Panc1 (cell line): Measurements from ENCODE around the gene WWOX. TPM values are rescaled to one million over a fixed set of nuclear protein-coding genes. Genes with fewer than 3 reads are reported as not detected.

Experiments
- ATAC-seq: fragments of 200-7000 bp; cut with Tn5 transposase; 2 replicates; pipeline ENCODE4 v1.9.1; 2020; ENCODE audit warnings: mild to moderate bottlenecking, moderate library complexity
- BruUV-seq: library from RNA; stranded (reverse); fragments of 400-500 nt; replicated peaks from 2 replicates; lab custom pipeline; 2021; lab: Mats Ljungman, UMichigan
- CTCF ChIA-PET: fragments of 300-600 bp; sonication (Branson Sonifier 250); formaldehyde crosslinking; loops from one replicate; lab custom pipeline; 2022; ENCODE audit warnings: antibody characterized with exemption; lab: Charles Lee
- POLR2A ChIA-PET: fragments of 300-600 bp; sonication (Branson Sonifier 250); formaldehyde crosslinking; loops from one replicate; lab custom pipeline; 2022; ENCODE audit warnings: antibody characterized with exemption; lab: Charles Lee
- DNase-seq: peaks from one replicate; pipeline ENCODE4 v3.0.0-alpha.2; 2010; ENCODE audit warnings: low read depth, low spot score
- H3K27ac ChIP-seq: 2 replicates; pipeline ENCODE4 v1.5.1; 2011; ENCODE audit warnings: mild to moderate bottlenecking, low read length, inconsistent platforms
- H3K27me3 ChIP-seq: fragments of 200-500 bp; sonication (Bioruptor generic); 2 replicates; pipeline ENCODE4 v1.6.0; 2014; ENCODE audit warnings: low read length, inconsistent platforms; ENCODE audit not compliant: control insufficient read depth, insufficient read depth
- H3K36me3 ChIP-seq: fragments of 200-500 bp; sonication (Bioruptor generic); 2 replicates; pipeline ENCODE4 v1.5.1; 2014; ENCODE audit warnings: inconsistent platforms, mild to moderate bottlenecking, low read length, moderate library complexity; ENCODE audit not compliant: control insufficient read depth, insufficient read depth
- H3K4me1 ChIP-seq: 2 replicates; pipeline ENCODE4 v1.5.1; 2011; ENCODE audit warnings: inconsistent platforms, mild to moderate bottlenecking, low read length, moderate library complexity; ENCODE audit not compliant: control insufficient read depth, insufficient read depth
- H3K4me3 ChIP-seq, 2 experiments: 2 replicates each; pipeline ENCODE4 v1.5.1; 2011 to 2012; ENCODE audit warnings: low read depth in 2 of 2, low read length in 2 of 2, mild to moderate bottlenecking in 2 of 2, inconsistent platforms in 1 of 2, moderate library complexity in 1 of 2
- H3K9me3 ChIP-seq: fragments of 200-500 bp; sonication (Bioruptor generic); 2 replicates; pipeline ENCODE4 v1.5.1; 2014; ENCODE audit warnings: low read depth, mild to moderate bottlenecking, inconsistent platforms, low read length, moderate library complexity; ENCODE audit not compliant: control insufficient read depth, insufficient read depth
- POLR2AphosphoS5 ChIP-seq: IDR thresholded peaks from 2 replicates; pipeline ENCODE4 v1.6.1; 2012; ENCODE audit warnings: mild to moderate bottlenecking, low read depth, low read length, moderate library complexity
- SIN3A ChIP-seq: IDR thresholded peaks from 2 replicates; pipeline ENCODE4 v1.6.1; 2012; ENCODE audit warnings: low read depth, mild to moderate bottlenecking, low read length, moderate library complexity, borderline replicate concordance; ENCODE audit not compliant: insufficient read depth
- TCF7L2 ChIP-seq: IDR thresholded peaks from 2 replicates; pipeline ENCODE4 v1.6.1; 2011; ENCODE audit warnings: mild to moderate bottlenecking, low read depth, low read length, inconsistent platforms
- in situ Hi-C: cut with HindIII; loops from 2 replicates; pipeline ENCODE4 v1.10.0; 2016; ENCODE audit warnings: low sequenced_read_pairs, low pct_unique_long_range_greater_than_20kb
- intact Hi-C: fragments of 100-400 bp; cut with micrococcal nuclease; formaldehyde crosslinking; loops from one replicate; pipeline ENCODE4 v1.10.0; 2022; ENCODE audit not compliant: unreplicated experiment
- total RNA-seq: library from RNA; stranded (reverse); gene quantifications from one replicate; pipeline ENCODE4 v1.2.1, GENCODE V29; 2021; ENCODE audit not compliant: unreplicated experiment
- TF ChIP-seq, protein P1 (sequence below): fragments of 450-650 bp; IDR thresholded peaks from 2 replicates; pipeline ENCODE4 v1.5.1; 2017; ENCODE audit warnings: mild to moderate bottlenecking
- TF ChIP-seq, protein P2 (sequence below), 2 experiments: IDR thresholded peaks; 2 replicates each; pipeline ENCODE4 v1.6.1; 2011 to 2012; ENCODE audit warnings: low read depth in 2 of 2, control low read depth in 1 of 2, low read length in 1 of 2, mild to moderate bottlenecking in 1 of 2, moderate library complexity in 1 of 2; ENCODE audit not compliant: insufficient read depth in 1 of 2

WWOX gene
- total RNA-seq, 1 experiment from 2014 or later = 12.5 TPM

DNA sequence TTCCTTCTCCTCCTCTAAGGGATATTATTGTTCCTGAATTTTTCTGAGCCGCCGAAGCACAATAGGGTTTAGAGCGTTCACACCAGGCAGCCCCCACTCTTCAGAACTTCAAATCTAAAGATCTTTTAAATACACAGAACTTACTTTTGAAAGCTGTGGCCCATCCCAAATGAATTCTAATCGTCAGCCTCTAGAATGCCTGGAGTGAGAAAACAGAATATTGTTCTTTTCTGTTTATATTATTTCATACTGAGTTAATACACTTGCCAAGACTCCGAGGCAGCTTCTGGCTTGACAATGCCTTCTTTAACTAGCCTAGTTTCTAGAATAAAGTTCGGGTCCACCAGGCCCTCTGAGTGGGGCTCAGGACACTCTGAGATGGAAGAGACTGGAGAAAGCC is 405.6 kb downstream of the WWOX start:
- CTCF ChIA-PET = no interaction called here
- BruUV-seq = no TSS peak

DNA sequence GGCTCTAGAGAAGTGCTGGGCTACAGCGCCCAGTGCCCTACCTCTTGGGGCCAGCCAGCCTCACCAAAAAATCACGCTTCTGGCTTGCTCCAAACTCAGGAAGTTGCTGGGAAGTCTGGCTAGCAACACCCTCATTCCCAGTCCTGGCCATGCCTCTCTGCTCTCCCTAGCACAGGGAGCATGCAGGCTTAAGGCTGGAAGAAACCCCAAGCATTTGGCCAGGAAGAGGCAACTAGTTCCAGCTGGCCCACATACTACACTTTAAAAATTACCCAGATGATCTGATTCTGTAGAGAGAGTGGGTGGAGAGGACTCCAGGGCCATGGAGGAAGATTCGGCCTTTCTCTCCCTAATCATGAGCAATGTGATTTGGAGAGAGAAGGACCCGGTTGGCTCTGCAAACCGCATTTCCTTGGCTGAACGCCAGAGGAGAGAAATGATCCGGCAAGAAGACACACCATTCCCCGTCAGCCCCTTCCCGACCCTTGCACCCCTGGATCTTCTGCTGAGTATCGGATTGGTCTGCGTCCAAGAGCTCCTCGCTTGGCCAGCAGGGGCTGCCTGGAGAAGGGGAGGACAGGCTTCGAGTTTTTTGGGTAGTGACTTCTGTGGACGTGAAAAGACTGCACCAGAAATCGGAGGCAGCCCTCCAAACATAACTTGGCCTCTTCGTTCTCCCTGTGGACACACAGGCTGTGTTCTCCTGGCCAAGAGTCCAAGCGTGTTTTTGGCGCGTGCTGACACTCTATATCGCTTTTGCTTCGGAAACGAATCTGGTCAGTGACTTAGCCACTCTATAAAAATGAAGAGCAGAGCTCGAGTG is 406.3 kb downstream of the WWOX start:
- POLR2A ChIA-PET = no interaction called here
- BruUV-seq = no TSS peak
- no peak overlapping the region for H3K27ac ChIP-seq
- TF ChIP-seq, protein P1, sequence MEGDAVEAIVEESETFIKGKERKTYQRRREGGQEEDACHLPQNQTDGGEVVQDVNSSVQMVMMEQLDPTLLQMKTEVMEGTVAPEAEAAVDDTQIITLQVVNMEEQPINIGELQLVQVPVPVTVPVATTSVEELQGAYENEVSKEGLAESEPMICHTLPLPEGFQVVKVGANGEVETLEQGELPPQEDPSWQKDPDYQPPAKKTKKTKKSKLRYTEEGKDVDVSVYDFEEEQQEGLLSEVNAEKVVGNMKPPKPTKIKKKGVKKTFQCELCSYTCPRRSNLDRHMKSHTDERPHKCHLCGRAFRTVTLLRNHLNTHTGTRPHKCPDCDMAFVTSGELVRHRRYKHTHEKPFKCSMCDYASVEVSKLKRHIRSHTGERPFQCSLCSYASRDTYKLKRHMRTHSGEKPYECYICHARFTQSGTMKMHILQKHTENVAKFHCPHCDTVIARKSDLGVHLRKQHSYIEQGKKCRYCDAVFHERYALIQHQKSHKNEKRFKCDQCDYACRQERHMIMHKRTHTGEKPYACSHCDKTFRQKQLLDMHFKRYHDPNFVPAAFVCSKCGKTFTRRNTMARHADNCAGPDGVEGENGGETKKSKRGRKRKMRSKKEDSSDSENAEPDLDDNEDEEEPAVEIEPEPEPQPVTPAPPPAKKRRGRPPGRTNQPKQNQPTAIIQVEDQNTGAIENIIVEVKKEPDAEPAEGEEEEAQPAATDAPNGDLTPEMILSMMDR = no peak
- TF ChIP-seq, protein P2, sequence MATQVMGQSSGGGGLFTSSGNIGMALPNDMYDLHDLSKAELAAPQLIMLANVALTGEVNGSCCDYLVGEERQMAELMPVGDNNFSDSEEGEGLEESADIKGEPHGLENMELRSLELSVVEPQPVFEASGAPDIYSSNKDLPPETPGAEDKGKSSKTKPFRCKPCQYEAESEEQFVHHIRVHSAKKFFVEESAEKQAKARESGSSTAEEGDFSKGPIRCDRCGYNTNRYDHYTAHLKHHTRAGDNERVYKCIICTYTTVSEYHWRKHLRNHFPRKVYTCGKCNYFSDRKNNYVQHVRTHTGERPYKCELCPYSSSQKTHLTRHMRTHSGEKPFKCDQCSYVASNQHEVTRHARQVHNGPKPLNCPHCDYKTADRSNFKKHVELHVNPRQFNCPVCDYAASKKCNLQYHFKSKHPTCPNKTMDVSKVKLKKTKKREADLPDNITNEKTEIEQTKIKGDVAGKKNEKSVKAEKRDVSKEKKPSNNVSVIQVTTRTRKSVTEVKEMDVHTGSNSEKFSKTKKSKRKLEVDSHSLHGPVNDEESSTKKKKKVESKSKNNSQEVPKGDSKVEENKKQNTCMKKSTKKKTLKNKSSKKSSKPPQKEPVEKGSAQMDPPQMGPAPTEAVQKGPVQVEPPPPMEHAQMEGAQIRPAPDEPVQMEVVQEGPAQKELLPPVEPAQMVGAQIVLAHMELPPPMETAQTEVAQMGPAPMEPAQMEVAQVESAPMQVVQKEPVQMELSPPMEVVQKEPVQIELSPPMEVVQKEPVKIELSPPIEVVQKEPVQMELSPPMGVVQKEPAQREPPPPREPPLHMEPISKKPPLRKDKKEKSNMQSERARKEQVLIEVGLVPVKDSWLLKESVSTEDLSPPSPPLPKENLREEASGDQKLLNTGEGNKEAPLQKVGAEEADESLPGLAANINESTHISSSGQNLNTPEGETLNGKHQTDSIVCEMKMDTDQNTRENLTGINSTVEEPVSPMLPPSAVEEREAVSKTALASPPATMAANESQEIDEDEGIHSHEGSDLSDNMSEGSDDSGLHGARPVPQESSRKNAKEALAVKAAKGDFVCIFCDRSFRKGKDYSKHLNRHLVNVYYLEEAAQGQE (IDR thresholded peaks at IDR 0.05; ENCODE audit: insufficient read depth in 1 of 2, low read depth in 2 of 2, low read length in 1 of 2) = no peak
- TF ChIP-seq POLR2AphosphoS5 (no peak), SIN3A (no peak), TCF7L2 (no peak)
- H3K36me3 ChIP-seq = no peaks in the 10 kb centered on the region
- H3K4me3 ChIP-seq = no peak overlapping the region
- H3K27me3 ChIP-seq = no peaks in the 10 kb centered on the region
- no peaks in the 10 kb centered on the region for H3K4me1 ChIP-seq
- intact Hi-C loops (no loop called here), in situ Hi-C loops (no loop called here)
- no peaks in the 10 kb centered on the region for H3K9me3 ChIP-seq
- no peak for ATAC-seq
- DNase-seq = no peak
- CTCF ChIA-PET = no interaction called here

More for the DNA sequence above, 405.6 kb downstream of the WWOX start:
- DNase-seq (no peak), ATAC-seq (no peak)
- Histone ChIP-seq H3K9me3 (no peaks in the 10 kb centered on the region), H3K27ac (no peak overlapping the region), H3K36me3 (no peaks in the 10 kb centered on the region), H3K27me3 (no peaks in the 10 kb centered on the region), H3K4me1 (no peaks in the 10 kb centered on the region), H3K4me3 (no peak overlapping the region)
- TF ChIP-seq TCF7L2 (no peak), SIN3A (no peak), POLR2AphosphoS5 (no peak)
- TF ChIP-seq, protein P2 (IDR thresholded peaks at IDR 0.05; ENCODE audit: insufficient read depth in 1 of 2, low read depth in 2 of 2, low read length in 1 of 2) = no peak
- TF ChIP-seq, protein P1 = no peak
- in situ Hi-C loops (no loop called here), intact Hi-C loops (no loop called here)
- POLR2A ChIA-PET = no interaction called here
